SK-N-SH (cell line): Measurements from ENCODE around the gene BPIFA2.

Experiments used
- EP300 ChIP-seq, 2 experiments: IDR thresholded peaks; 2 replicates each; pipeline versions ENCODE4 v1.4.0 to v1.6.1; 2012; ENCODE audit warnings: borderline replicate concordance in 1 of 2, low read depth in 1 of 2, low read length in 1 of 2
- EZH2phosphoT487 ChIP-seq: fragments of 200-600 bp; sonication (generic); IDR thresholded peaks from 2 replicates; pipeline ENCODE4 v1.6.1; 2017; ENCODE audit warnings: low read depth, mixed run types, mild to moderate bottlenecking, antibody characterized with exemption, moderate library complexity, borderline replicate concordance
- FOSL2 ChIP-seq: IDR thresholded peaks from 2 replicates; pipeline ENCODE4 v1.4.0; 2012; ENCODE audit warnings: low read depth, mild to moderate bottlenecking, moderate library complexity, borderline replicate concordance
- FOXM1 ChIP-seq: IDR thresholded peaks from 2 replicates; pipeline ENCODE4 v1.4.0; 2012; ENCODE audit warnings: low read depth, mild to moderate bottlenecking
- MAX ChIP-seq: IDR thresholded peaks from 2 replicates; pipeline ENCODE4 v1.4.0; 2012; ENCODE audit warnings: low read depth
- RAD21 ChIP-seq: IDR thresholded peaks from 2 replicates; pipeline ENCODE4 v1.6.1; 2012; ENCODE audit warnings: mild to moderate bottlenecking, low read length
- REST ChIP-seq: IDR thresholded peaks from 2 replicates; pipeline ENCODE4 v1.6.1; 2012; ENCODE audit warnings: mild to moderate bottlenecking, low read depth, low read length, moderate library complexity
- SMC3 ChIP-seq: IDR thresholded peaks from 2 replicates; pipeline ENCODE4 v1.6.1; 2012; ENCODE audit warnings: low read depth, low read length, improper control_type of control experiment
- USF2 ChIP-seq: fragments of 150-350 bp; IDR thresholded peaks from 2 replicates; pipeline ENCODE4 v1.6.1; 2017; ENCODE audit warnings: antibody characterized with exemption, low read length, low read depth, borderline replicate concordance
- TF ChIP-seq, protein P1 (sequence below): fragments of 200-600 bp; sonication (generic); IDR thresholded peaks from 2 replicates; pipeline ENCODE4 v1.6.1; 2017; ENCODE audit warnings: antibody characterized with exemption, mild to moderate bottlenecking, moderate library complexity

GRCh38 chr20:33139467-33139866 is 28.5 kb upstream of the BPIFA2 start:
- TF ChIP-seq, protein P1, sequence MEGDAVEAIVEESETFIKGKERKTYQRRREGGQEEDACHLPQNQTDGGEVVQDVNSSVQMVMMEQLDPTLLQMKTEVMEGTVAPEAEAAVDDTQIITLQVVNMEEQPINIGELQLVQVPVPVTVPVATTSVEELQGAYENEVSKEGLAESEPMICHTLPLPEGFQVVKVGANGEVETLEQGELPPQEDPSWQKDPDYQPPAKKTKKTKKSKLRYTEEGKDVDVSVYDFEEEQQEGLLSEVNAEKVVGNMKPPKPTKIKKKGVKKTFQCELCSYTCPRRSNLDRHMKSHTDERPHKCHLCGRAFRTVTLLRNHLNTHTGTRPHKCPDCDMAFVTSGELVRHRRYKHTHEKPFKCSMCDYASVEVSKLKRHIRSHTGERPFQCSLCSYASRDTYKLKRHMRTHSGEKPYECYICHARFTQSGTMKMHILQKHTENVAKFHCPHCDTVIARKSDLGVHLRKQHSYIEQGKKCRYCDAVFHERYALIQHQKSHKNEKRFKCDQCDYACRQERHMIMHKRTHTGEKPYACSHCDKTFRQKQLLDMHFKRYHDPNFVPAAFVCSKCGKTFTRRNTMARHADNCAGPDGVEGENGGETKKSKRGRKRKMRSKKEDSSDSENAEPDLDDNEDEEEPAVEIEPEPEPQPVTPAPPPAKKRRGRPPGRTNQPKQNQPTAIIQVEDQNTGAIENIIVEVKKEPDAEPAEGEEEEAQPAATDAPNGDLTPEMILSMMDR: no peak
- no peak for TF ChIP-seq EZH2phosphoT487
- TF ChIP-seq EP300 (IDR thresholded peaks at IDR 0.05; ENCODE audit: borderline replicate concordance in 1 of 2, low read depth in 1 of 2, low read length in 1 of 2): no peak
- no peak for TF ChIP-seq USF2
- TF ChIP-seq REST: no peak
- no peak for TF ChIP-seq SMC3
- no peak for TF ChIP-seq FOXM1
- no peak for TF ChIP-seq MAX
- TF ChIP-seq FOSL2: no peak
- TF ChIP-seq RAD21: no peak
